HCT116 (cell line): ENCODE data around the gene RIPK4. TPM values are rescaled to one million over a fixed set of nuclear protein-coding genes. Genes with fewer than 3 reads are reported as not detected.

Experiments
- ATAC-seq: fragments of 200-7000 bp; cut with Tn5 transposase; 2 replicates; pipeline ENCODE4 v1.9.1; 2020; ENCODE audit warnings: mild to moderate bottlenecking, moderate library complexity
- BruUV-seq: library from RNA; stranded (reverse); fragments of 400-500 nt; replicated peaks from 2 replicates; lab custom pipeline; 2021; lab: Mats Ljungman, UMichigan
- CTCF ChIA-PET: fragments of 300-600 bp; sonication (Branson Sonifier 250); formaldehyde crosslinking; loops from one replicate; lab custom pipeline; 2021; ENCODE audit warnings: antibody characterized with exemption; lab: Charles Lee
- POLR2A ChIA-PET: fragments of 300-600, 350-600 bp; sonication (Branson Sonifier 250); formaldehyde crosslinking; loops from one replicate; lab custom pipeline; 2021; ENCODE audit warnings: antibody characterized with exemption; lab: Charles Lee
- RAD21 ChIA-PET, 2 experiments: fragments of 300-600 bp; sonication (Branson Sonifier 250); formaldehyde crosslinking; loops; one replicate each; lab custom pipeline; 2023; ENCODE audit warnings: low total read pairs in 2 of 2; ENCODE audit not compliant: uncharacterized antibody in 2 of 2, unreplicated experiment in 2 of 2, low non-redundant PET in 1 of 2; lab: Charles Lee
- DNase-seq: peaks from one replicate; pipeline ENCODE4 v3.0.0-alpha.2; 2010; ENCODE audit warnings: low read depth, low spot score
- H2AFZ ChIP-seq: fragments of 200-600 bp; shearing (Covaris generic), sonication (generic); 2 replicates; pipeline ENCODE4 v1.6.1; 2017; ENCODE audit warnings: low read depth, mixed run types, mixed read lengths, antibody characterized with exemption, low read length; ENCODE audit not compliant: poor library complexity, severe bottlenecking
- H3K27ac ChIP-seq: 2 replicates; pipeline ENCODE4 v1.5.1; 2012; ENCODE audit warnings: low read depth, low read length
- H3K27me3 ChIP-seq: fragments of 200-600 bp; sonication (generic); 2 replicates; pipeline ENCODE4 v1.6.1; 2016; ENCODE audit warnings: mixed run types, low read length, mixed read lengths; ENCODE audit not compliant: insufficient read depth
- H3K36me3 ChIP-seq, 2 experiments: fragments of 200-500 bp in 1 of 2; fragments of 200-600 bp in 1 of 2; sonication (Bioruptor generic) in 1 of 2; sonication (generic) in 1 of 2; 2 replicates each; pipeline versions ENCODE4 v1.5.1 to v1.6.1; 2014 to 2016; ENCODE audit warnings: low read length in 2 of 2, inconsistent platforms in 1 of 2, mixed read lengths in 1 of 2, mixed run types in 1 of 2; ENCODE audit not compliant: insufficient read depth in 2 of 2, control insufficient read depth in 1 of 2
- H3K4me1 ChIP-seq, 2 experiments: fragments of 200-600 bp in 1 of 2; sonication (generic) in 1 of 2; 2 replicates each; pipeline versions ENCODE4 v1.5.1 to v1.6.1; 2012 to 2017; ENCODE audit warnings: low read length in 2 of 2, inconsistent platforms in 1 of 2, mild to moderate bottlenecking in 1 of 2, mixed read lengths in 1 of 2, mixed run types in 1 of 2, moderate library complexity in 1 of 2; ENCODE audit not compliant: insufficient read depth in 2 of 2, control insufficient read depth in 1 of 2
- H3K4me2 ChIP-seq: fragments of 200-600 bp; sonication (generic); 2 replicates; pipeline ENCODE4 v1.6.1; 2017; ENCODE audit warnings: mixed run types, low read length, mixed read lengths
- H3K4me3 ChIP-seq, 2 experiments: fragments of 200-600 bp in 1 of 2; sonication (generic) in 1 of 2; replicated peaks in 1 of 2; 2 replicates each; pipeline ENCODE4 v1.5.1; 2011 to 2016; ENCODE audit warnings: low read length in 2 of 2, control low read depth in 1 of 2, low read depth in 1 of 2, mild to moderate bottlenecking in 1 of 2, mixed read lengths in 1 of 2, mixed run types in 1 of 2
- H3K79me2 ChIP-seq: fragments of 200-600 bp; sonication (generic); 2 replicates; pipeline ENCODE4 v1.6.1; 2017; ENCODE audit warnings: mild to moderate bottlenecking, mixed run types, low read length, moderate library complexity, mixed read lengths; ENCODE audit not compliant: insufficient read depth
- H3K9ac ChIP-seq: fragments of 200-600 bp; sonication (generic); 2 replicates; pipeline ENCODE4 v1.6.1; 2016; ENCODE audit warnings: low read length, mixed read lengths
- H3K9me2 ChIP-seq: fragments of 200-600 bp; sonication (generic), shearing (Covaris generic); 2 replicates; pipeline ENCODE4 v1.6.1; 2017; ENCODE audit warnings: mixed run types, mild to moderate bottlenecking, moderate library complexity; ENCODE audit not compliant: insufficient read depth
- H3K9me3 ChIP-seq, 2 experiments: fragments of 200-500 bp in 1 of 2; fragments of 200-600 bp in 1 of 2; sonication (Bioruptor generic) in 1 of 2; sonication (generic) in 1 of 2; 2 replicates each; pipeline ENCODE4 v1.6.1; 2014 to 2017; ENCODE audit warnings: low read length in 2 of 2, mixed read lengths in 2 of 2, inconsistent platforms in 1 of 2, low read depth in 1 of 2, mild to moderate bottlenecking in 1 of 2, mixed run types in 1 of 2, moderate library complexity in 1 of 2; ENCODE audit not compliant: control insufficient read depth in 1 of 2, insufficient read depth in 1 of 2
- H4K20me1 ChIP-seq: fragments of 200-600 bp; sonication (generic), shearing (Covaris generic); 2 replicates; pipeline ENCODE4 v1.6.1; 2017; ENCODE audit warnings: mixed run types, mild to moderate bottlenecking, moderate library complexity; ENCODE audit not compliant: insufficient read depth
- CEBPB ChIP-seq: IDR thresholded peaks from 2 replicates; pipeline ENCODE4 v1.6.1; 2012; ENCODE audit warnings: low read depth
- EZH2 ChIP-seq: fragments of 200-600 bp; sonication (generic); IDR thresholded peaks from 2 replicates; pipeline ENCODE4 v1.6.1; 2017; ENCODE audit warnings: antibody characterized with exemption, mixed run types
- POLR2A ChIP-seq: IDR thresholded peaks from 2 replicates; pipeline ENCODE4 v1.7.0; 2011; ENCODE audit warnings: borderline replicate concordance; ENCODE audit not compliant: insufficient read depth, insufficient read length; ENCODE audit errors: extremely low read depth
- POLR2AphosphoS5 ChIP-seq: IDR thresholded peaks from 2 replicates; pipeline ENCODE4 v1.6.1; 2011; ENCODE audit warnings: mild to moderate bottlenecking, low read depth, low read length, moderate library complexity
- RAD21 ChIP-seq: IDR thresholded peaks from 2 replicates; pipeline ENCODE4 v1.6.1; 2012; ENCODE audit warnings: low read depth, mild to moderate bottlenecking
- SRF ChIP-seq: IDR thresholded peaks from 2 replicates; pipeline ENCODE4 v1.6.1; 2012; ENCODE audit warnings: low read depth
- ZNF274 ChIP-seq: fragments of 200-500 bp; sonication (Bioruptor generic); IDR thresholded peaks from 2 replicates; pipeline ENCODE4 v1.6.1; 2014; ENCODE audit warnings: mild to moderate bottlenecking, low read depth, low read length, inconsistent platforms
- intact Hi-C: fragments of 100-400 bp; cut with micrococcal nuclease; formaldehyde crosslinking; loops from 2 replicates; pipeline ENCODE4 v1.10.0; 2022
- total RNA-seq: library from RNA; stranded (reverse); gene quantifications from one replicate; pipeline ENCODE4 v1.2.1, GENCODE V29; 2021; ENCODE audit not compliant: unreplicated experiment
- TF ChIP-seq, protein P1 (sequence below): IDR thresholded peaks from 2 replicates; pipeline ENCODE4 v1.6.1; 2012
- TF ChIP-seq, protein P2 (sequence below): IDR thresholded peaks from 2 replicates; pipeline ENCODE4 v1.6.1; 2012
- TF ChIP-seq, protein P3 (sequence below): IDR thresholded peaks from 2 replicates; pipeline ENCODE4 v1.6.1; 2011; ENCODE audit warnings: mild to moderate bottlenecking, low read length, moderate library complexity; ENCODE audit not compliant: insufficient replicate concordance; ENCODE audit errors: extremely low read depth

Gene RIPK4
- total RNA-seq, 1 experiment from 2014 or later, result 9.9 TPM

DNA sequence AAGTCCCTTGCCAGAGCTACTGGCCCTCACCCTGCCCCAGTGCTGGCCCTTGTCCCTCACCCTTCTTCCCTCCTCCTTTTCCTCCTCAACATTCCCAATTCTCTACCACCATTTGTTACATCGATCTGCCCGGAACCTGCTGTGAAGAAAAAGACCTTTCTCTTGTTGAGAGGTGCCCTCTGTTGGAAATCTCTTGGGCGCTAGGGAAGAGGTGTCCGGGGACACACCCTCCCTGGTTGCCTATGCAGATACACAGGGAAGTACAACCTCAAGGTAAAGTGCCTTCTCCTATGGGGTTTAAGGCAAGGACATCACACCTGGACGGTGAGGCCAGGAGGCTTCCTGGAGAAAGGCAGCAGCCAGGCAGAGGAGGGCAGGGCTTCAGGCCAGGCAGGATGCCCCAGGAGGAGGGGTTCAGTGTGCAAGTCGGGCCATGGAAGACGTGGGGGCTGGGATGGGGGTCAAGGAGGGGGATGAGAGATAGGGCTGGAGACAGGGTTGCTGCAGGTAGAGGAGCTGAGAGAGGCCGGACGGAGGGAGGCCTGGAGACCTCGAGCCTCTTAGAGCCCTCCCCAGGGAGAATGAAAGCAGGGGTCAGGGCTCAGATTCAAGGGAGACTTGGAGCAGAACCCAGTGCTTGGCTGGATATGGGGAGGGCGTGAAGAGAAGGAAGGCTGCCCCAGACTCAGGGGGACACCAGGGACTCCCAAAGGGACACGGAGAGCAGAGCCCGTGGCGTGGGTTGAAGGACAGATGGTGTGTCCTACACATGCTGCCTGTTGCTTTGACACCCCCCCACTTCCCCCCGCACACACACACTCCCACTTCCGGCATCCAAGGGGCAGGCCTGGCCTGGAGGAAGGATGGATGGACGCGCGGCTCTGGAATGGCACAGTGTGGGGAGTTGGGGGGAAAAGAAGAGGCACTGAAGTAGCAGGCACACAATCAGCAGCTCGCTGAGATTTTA, 44.5 kb downstream of the RIPK4 start:
- no peak for TF ChIP-seq ZNF274
- no peak for TF ChIP-seq POLR2AphosphoS5
- TF ChIP-seq, protein P1, sequence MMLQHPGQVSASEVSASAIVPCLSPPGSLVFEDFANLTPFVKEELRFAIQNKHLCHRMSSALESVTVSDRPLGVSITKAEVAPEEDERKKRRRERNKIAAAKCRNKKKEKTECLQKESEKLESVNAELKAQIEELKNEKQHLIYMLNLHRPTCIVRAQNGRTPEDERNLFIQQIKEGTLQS, result no peak
- TF ChIP-seq POLR2A, result no peak
- TF ChIP-seq, protein P2, sequence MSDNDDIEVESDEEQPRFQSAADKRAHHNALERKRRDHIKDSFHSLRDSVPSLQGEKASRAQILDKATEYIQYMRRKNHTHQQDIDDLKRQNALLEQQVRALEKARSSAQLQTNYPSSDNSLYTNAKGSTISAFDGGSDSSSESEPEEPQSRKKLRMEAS, result no peak
- TF ChIP-seq, all 23 proteins: peak for 0
- ChIA-PET POLR2A (no interaction called here), RAD21 (no interaction called here), CTCF (interaction anchor here (1.3 kb wide), 1 partner anchor 110 kb away, joined by 3 read pairs; no protein-coding TSS in a partner anchor)
- ATAC-seq (no peak), DNase-seq (no peak)
- Histone ChIP-seq H3K27me3 (no peaks in the 10 kb centered on the region), H3K9me3 (no peaks in the 10 kb centered on the region), H3K4me3 (no peak overlapping the region), H3K4me1 (peaks cover 14 to 18% of the 10 kb centered on the region in 2 experiments), H2AFZ (no peak overlapping the region), H3K9me2 (no peaks in the 10 kb centered on the region), H3K79me2 (no peaks in the 10 kb centered on the region), H3K9ac (no peak overlapping the region), H4K20me1 (no peaks in the 10 kb centered on the region), H3K4me2 (no peak overlapping the region), H3K27ac (no peak overlapping the region), H3K36me3 (no peaks in the 10 kb centered on the region)
- no TSS peak for BruUV-seq
- intact Hi-C loops, result no loop called here

DNA sequence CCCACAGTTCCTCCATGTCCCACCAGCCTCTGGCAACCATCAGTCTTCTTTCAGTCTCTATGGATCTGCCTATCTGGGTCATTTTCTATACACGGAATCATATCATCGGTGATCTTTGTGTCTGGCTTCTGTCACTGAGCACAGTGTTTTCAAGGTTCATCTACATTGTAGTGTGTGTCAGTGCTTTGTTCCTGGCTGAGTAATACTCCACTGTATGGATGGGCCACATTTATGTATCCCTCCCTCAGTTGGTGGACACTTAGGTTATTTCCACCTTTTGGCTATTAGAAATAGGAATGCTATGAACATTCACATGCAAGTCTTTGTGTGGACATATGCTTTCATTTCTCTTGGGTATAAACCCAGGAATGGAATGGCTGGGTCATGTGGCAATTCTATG, 46.6 kb downstream of the RIPK4 start:
- ATAC-seq, result no peak
- no peaks in the 10 kb centered on the region for H3K79me2 ChIP-seq
- ChIA-PET RAD21 (no interaction called here), POLR2A (no interaction called here), CTCF (no interaction called here)
- no peaks in the 10 kb centered on the region for H3K9me3 ChIP-seq
- no peak overlapping the region for H2AFZ ChIP-seq
- H3K9me2 ChIP-seq, result no peaks in the 10 kb centered on the region
- intact Hi-C loops, result no loop called here
- H3K27me3 ChIP-seq, result no peaks in the 10 kb centered on the region
- H3K36me3 ChIP-seq, result no peaks in the 10 kb centered on the region
- H3K4me3 ChIP-seq, result no peak overlapping the region
- DNase-seq, result no peak
- H3K27ac ChIP-seq, result no peak overlapping the region
- H3K4me1 ChIP-seq, result peaks cover 0 to 11% of the 10 kb centered on the region in 2 experiments; a peak in 2 of 4 replicates
- H3K4me2 ChIP-seq, result no peak overlapping the region
- BruUV-seq, result no TSS peak
- no peak for TF ChIP-seq RAD21
- TF ChIP-seq CEBPB, result no peak
- TF ChIP-seq, protein P1, result no peak
- TF ChIP-seq SRF, result no peak
- TF ChIP-seq EZH2, result no peak
- TF ChIP-seq, protein P2, result no peak
- TF ChIP-seq ZNF274, result no peak
- TF ChIP-seq, protein P3, sequence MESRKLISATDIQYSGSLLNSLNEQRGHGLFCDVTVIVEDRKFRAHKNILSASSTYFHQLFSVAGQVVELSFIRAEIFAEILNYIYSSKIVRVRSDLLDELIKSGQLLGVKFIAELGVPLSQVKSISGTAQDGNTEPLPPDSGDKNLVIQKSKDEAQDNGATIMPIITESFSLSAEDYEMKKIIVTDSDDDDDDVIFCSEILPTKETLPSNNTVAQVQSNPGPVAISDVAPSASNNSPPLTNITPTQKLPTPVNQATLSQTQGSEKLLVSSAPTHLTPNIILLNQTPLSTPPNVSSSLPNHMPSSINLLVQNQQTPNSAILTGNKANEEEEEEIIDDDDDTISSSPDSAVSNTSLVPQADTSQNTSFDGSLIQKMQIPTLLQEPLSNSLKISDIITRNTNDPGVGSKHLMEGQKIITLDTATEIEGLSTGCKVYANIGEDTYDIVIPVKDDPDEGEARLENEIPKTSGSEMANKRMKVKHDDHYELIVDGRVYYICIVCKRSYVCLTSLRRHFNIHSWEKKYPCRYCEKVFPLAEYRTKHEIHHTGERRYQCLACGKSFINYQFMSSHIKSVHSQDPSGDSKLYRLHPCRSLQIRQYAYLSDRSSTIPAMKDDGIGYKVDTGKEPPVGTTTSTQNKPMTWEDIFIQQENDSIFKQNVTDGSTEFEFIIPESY, result no peak
- no peak overlapping the region for H3K9ac ChIP-seq
- H4K20me1 ChIP-seq, result no peaks in the 10 kb centered on the region
